Mesenteric fat pad (tissue), 1 donor: ENCODE data around the gene SIGLEC7. TPM values are rescaled to one million over a fixed set of nuclear protein-coding genes. Genes with fewer than 3 reads are reported as not detected.
"Not testable (repeated sequence)": the region's sequence is repeated elsewhere in the genome, so short reads cannot be mapped to it uniquely, and the experiment has no call there.

Source experiments
- DNase-seq: peaks from one replicate; pipeline ENCODE4 v3.0.0-alpha.2; 2020; ENCODE audit warnings: low spot score
- total RNA-seq: library from RNA; stranded (reverse); fragmentation: NEBNext Ultra II Directional; extraction: Animal tissue kit (Norgen Biotek cat#: 25700); gene quantifications from one replicate; pipeline ENCODE4 v1.2.1, GENCODE V29; 2021
- donor health status: DM: yes; HTN: yes; CAD: no.

Gene SIGLEC7
- total RNA-seq, 1 donor from 2014 or later: 8.1 TPM

DNA sequence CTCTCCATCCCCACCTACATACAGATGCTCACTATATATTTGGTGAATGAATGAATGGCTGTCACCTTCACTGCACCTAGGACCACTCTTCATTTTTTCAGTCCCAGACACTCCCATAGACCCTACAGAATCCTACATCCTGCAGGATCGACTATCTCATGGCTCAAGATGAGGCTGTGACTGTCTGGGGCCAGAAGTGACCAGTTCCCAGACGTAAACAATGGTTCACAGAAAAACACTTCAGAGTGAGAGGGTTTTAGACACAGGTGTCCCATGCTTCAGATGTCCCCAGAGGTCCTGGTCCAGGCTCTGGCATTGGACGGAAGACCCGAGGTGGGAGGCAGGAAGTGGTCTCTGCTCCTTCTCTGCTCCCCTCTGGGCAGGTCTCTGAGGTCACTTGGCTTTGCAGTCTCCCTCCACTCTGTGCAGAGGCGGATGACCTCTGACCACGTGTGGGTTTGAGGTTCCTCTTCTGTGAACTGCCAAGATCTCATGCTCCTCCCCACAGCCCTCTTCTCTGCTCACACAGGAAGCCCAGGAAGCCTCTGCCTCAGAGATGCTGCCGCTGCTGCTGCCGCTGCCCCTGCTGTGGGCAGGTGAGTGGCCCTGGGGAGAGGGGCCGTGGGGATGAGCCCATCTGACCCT, 24.9 kb downstream of the SIGLEC7 start:
- DNase-seq: no peak

DNA sequence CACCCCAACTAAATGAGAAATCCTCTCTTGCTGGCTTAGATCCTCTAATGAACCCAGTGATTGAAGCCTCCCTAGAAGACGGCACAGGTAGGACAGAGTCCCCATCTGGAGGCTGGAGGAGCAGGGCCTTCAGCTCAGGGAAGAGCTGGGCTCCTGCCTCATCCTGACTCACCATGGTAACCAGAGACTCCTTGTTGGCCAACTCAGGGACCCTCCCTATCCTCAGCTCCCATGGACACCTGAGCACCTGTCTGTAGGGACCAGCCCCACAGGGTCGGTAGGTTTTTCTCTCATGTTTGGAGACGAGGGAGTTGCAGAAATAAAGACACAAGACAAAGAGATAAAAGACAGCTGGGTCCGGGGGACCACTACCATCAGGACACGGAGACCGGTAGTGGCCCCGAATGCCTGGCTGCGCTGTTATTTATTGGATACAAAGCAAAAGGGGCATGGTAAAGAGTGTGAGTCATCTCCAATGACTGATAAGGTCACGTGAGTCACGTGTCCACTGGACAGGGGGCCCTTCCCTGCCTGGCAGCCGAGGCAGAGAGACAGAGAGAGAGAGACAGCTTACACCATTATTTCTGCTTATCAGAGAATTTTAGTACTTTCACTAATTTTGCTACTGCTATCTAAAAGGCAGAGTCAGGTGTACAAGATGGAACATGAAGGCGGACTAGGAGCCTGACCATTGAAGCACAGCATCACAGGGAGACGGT, 26.6 kb downstream of the SIGLEC7 start:
- no peak for DNase-seq

DNA sequence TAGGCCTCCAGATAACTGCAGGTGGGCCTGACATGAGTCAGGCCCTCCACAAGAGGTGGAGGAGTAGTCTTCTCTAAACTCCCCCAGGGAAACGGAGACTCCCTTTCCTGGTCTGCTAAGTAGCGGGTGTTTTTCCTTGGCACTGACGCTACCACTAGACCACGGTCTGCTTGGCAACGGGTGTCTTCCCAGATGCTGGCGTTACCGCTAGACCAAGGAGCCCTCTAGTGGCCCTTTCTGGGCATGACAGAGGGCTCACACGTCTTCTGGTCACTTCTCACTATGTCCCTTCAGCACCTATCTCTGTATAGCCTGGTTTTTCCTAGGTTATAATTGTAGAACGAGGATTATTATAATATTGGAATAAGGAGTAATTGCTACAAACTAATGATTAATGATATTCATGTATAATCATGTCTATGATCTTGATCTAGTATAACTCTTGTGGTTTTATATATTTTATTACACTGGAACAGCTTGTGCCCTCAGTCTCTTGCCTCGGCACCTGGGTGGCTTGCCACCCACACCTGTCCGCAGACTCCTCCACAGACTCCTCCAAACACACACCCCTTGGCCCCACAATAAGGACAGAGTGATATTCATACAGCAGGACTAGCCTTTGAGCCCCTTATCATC, 27.3 kb downstream of the SIGLEC7 start:
- DNase-seq: not testable (repeated sequence)

DNA sequence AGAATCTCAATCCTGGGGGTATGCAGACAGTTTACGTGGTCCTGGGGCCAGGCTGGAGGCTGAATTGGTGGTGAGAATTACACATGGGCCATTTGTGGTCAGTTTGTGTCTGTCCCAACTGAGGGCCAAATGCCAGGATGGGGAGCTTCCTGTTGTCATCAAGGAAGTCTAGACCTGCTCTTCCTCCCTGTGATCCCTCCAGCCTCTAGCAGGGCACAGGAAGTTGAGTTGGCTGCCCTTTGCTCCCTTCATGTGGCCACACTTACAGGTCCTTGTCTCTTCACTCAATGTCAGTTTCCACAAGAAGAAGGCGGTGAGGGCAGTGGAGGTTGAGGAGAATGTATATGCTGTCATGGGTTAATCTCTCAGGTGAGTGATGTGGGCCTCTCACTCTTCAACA, 30.1 kb downstream of the SIGLEC7 start:
- DNase-seq: no peak

DNA sequence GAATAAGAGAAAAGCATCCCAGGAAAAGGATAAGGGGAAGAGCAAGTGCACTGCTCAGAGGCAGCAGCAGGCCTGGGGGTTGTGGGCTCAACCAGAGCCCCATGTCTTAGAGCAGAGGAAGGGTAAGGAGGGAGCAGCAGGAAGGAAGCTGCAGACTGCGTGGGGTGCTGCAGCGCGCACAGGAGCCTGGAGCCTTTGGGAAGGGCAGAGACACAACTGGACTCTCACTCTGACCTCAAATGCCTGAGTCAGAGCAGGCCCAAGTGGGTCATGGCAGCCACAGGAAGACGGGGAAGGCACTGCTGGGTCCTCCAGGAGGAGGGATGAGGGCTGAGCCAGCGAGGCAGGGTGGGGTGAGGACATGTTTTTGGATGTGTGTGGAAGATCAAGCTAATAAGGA, 31.6 kb downstream of the SIGLEC7 start:
- DNase-seq: no peak

DNA sequence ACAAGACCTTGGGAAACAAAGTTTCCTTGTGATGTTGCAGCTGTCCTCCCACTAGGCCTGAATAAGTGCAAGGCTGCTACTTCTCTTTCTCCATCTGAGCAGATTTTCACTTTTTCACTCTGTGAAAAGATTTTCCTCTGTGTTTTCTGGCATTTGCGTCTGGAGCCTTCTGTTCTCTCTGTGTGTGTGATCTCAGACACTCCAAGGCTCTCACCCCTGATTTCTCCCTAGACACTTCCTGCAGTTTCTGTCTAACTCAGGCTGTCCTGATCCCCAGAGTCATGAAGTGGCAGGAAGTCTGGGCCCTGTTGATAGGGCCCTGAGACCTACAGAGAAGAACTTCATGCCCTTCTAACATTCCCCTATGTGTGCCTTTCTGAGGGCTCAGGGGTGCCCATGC, 37.2 kb downstream of the SIGLEC7 start:
- no peak for DNase-seq

DNA sequence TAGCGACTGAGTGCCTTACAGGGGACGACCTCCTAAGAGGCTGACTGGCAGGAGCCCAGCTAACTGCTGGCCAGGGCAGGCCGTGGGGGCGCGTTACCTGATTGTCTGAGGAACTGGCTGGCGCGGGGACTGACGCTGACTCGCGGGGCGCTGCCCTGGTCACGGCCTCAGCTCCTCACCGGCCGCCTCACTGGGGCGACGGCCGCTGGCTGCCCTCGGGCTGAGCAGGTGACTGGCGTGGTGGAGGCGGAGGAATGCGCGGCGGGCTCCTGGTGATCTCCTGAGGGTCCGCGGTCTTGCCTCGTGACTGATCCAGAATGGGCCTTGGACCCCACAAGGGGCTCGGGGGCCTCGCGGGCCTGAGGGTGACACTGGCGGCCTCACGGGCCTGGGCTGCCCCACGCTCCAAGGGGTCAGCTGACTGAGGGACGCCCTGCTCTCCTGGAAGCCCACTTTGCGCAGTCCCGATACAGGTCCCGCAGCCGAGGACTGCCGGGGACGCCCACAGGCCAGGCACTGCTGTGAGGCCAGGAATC, 39.3 kb downstream of the SIGLEC7 start:
- no peak for DNase-seq

DNA sequence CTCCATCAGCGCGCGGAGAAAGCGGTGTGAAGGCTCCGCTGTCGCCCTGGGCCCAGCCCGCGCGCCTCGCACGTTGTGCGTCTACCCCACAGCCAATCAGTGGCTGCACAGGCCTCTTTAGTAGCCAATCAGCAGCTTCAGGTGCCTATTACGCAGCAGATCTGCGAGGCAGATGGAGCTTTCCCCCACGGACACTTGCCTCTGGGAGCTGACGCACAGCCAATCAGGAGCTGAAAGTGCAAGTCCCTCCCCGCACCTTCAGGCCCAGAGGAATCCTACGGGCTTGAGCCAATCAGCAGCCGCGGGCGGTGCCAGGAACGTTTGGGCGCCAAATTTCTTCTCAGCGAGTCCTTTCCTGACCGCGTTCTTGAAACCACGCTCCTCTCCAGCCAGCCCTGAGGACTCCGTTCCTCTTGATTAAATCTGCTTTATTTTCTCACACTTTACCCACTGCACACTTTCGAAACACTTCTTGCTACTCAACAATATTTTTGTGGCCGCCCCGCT, 39.9 kb downstream of the SIGLEC7 start:
- no peak for DNase-seq

DNA sequence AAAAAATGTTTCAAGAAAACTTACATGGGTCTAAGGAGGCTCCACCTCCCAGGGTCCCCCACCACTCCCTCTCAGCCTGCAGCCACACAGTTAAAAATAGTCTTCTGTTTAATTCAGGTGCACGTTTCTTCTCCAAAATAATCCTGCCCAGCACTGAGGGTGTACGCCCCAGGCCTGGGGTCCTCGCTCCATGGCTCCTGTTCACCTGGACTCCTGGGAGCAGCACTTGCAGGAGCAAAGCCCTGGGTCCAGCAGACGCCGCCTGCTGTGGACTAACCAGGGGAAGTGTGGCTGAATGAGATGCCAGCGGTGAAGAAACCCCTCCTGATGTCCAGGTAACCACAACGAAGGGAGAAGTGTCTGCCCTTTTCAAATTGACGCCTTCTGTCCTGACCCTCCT, 41.5 kb downstream of the SIGLEC7 start:
- DNase-seq: no peak

DNA sequence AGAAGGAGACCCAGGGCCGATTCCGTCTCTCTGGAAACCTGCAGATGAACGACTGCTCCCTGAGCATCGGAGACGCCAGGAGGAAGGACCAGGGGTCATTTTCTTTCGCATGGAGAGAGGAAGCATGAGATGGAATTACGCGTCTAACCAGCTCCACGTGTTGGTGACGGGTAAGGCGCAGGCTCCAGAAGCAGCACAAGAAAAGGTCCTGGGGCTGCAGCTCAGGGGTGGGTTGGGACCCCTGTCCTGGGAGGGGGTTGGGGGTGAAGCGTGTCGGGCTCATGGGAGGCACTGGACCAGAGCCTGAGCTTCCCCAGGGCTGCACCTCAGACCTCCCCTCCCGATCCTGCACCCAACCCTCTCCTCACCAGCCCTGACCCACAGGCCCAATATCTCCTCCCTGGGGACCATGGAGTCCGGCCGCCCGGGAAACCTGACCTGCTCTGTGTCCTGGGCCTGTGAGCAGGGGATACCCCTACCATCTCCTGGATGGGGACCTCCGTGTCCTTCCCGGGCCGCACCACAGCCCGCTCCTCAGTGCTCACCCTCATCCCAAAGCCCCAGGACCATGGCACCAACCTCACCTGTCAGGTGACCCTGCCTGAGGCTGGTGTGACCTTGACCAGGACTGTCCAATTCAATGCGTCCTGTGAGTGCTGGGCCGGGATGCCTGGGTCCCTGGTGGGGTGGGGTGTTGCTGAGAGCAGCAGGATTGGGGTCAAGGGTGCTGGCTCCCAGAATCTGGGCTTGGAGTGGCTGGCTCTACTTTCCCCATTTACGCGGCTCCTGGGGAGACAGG, 43.2 kb downstream of the SIGLEC7 start:
- DNase-seq: no peak

DNA sequence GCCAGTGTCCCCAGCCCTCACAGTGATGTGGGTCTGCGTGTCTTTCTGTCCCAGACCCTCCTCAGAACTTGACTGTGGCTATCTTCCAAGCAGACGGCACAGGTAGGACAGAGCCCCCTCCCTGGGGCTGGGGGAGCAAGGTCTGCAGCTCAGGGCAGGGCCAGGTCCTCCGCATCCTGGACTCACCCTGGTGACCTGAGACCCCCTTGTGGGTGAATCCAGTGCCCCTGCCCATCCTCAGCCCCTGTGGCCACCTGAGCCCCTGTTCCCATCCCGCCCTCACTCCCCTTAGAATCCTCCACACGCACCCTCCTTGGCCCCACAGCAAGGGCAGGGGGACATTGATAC, 43.7 kb downstream of the SIGLEC7 start:
- DNase-seq: no peak

DNA sequence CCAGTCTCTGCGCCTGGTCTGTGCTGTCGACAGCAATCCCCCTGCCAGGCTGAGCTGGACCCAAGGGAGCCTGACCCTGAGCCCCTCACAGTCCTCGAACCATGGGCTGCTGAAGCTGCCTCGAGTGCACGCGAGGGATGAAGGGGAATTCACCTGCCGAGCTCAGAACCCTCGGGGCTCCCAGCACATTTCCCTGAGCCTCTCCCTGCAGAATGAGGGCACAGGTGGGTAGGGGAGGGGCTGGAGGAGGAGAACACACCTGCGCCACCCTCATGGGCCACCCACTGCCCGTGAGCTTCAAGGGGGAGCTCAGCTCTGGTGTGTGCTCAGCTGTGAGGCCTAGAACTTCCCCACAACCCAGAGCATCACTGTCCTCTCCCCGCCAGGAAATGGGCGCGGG, 44.2 kb downstream of the SIGLEC7 start:
- no peak for DNase-seq

DNA sequence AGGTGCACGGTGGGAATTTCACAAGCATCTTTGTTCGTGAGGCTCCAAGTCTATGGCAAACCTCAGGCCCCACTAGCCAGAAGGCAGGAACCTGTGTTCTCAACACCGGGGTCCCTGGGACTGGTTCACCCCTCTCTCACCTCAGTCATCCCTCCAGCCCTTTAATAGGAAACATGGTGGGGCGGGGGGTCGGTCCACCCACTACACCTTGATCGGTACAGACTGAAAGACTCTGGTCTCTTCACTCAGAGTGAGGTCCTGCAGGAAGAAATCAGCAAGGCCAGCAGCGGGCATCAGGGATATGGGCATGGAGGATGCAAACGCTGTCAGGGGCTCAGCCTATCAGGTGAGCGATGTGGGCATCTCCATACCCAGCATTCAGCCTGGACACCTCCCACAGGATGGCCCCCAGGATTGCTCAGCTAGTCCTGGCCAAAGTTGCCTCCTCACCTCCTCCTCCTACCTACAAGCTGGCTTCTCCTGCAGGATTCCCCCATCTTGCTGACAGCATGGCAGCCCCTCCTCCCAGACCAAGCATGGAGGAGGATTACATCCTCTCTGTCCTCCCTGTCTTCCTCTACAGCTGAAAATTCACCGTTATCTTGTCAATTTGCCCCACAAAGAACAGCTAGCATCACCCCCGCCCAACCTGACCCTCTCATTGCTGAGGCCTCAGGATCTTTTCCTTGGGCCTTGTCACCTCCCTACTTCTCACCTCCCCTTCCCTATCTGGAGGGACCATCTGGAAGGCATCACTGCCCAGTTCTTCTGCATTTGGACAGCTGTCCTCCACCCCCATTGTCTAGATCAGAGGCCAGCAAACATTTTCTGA, 45.5 kb downstream of the SIGLEC7 start:
- no peak for DNase-seq

DNA sequence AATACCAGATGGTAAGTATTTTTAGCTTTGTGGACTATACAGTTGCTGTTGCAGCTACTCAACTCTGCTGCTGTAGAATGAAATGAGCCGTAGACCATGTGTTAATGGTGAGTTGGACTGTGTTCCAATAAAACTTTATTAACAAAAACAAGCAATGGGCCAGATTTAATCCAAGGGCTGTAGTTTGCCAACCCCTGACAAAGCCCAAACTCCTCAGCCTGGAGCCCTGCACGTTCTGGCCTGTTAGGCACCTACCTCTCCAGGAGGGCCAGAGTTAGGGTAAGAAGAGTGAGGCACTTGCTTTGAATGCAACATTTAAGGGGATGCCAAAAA, 46.1 kb downstream of the SIGLEC7 start:
- DNase-seq: no peak

DNA sequence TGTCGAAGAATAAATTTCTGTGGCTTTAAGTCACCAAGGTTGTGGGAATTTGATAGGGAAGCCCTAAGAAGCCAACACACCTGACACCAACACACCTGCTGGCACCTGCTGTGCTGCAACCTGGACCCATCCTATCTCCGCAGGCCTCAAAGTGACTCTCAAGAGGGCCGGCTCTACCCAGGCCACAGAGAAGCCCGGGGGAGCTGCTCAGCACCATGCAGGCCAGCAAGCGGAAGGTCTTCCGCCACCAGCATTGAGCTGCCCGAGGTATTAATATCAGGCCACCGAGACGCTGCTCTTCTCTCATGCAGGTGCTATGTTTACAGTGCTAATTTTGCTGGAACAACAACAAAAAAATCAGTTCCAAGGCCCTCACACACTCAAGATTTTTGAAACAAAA, 50.6 kb downstream of the SIGLEC7 start:
- peak; percentile 81 for DNase-seq

DNA sequence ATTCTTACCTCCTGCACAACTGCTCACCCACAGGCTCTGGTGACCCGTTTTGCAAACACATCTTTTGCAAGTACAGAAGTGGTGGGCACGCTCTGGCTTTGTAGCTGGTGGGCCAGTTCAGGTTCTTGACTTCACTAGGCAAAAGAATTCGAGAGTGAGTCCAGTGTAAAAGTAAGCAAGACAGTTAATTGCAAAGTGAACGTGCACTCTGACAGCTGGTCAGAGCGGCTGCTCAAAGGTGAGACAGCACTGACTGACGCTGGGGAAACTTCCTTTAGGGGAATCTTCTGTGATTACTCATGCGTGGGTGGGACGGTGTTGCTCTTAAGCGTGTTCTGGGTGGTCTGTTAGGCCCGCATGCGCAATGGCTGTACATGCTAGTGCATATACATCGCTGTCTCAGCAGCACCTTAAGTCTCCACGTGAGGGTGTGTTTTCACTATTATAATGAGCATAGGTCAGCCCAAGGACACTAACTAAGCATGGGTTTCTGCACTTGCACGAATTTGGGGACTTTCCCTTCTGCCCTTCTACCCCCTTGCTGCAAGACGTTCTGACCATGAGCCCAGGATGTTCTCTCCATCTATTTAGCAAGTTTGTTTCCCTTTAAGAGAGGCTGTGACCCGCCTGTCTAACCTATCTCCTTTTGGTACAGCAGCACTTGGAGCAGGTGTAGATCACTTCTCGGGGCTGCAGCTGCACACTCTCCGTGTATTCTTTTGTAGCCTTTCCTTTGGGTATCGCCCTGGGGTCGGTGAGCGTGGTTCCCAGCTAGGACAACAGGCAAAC, 52.6 kb downstream of the SIGLEC7 start:
- no peak for DNase-seq

DNA sequence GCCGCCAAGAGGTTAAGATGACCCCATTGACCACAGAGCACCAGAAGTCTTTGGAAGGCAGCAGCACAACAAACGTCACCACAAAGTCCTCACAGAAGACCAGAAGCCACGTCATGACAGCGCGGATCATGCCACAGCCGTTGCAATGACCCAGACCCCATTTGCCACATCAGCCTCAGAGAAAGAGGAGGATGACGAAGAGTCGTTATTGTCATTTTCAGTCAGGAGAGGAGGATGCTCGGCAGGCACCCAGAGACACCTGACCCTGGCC, 53.1 kb downstream of the SIGLEC7 start:
- DNase-seq: no peak

DNA sequence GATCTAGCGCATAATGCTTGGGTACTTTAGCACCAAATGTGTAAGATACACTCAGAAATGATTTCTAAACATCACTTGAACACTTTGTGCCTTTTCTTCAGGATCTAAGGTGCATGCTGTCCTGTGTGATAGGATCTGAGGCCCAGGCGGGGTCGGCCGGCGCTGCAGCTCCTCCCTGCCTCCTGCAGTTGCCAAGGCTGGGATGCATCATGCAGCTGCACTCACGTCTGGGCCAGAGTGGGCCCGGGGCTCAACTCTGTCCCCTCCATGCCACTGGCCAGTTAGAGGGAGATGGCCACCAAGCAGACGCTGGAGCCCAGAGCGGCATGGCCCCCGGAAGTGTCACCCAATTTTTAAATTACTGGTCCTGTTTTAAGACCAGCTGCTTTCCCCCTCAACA, 53.5 kb downstream of the SIGLEC7 start:
- no peak for DNase-seq

DNA sequence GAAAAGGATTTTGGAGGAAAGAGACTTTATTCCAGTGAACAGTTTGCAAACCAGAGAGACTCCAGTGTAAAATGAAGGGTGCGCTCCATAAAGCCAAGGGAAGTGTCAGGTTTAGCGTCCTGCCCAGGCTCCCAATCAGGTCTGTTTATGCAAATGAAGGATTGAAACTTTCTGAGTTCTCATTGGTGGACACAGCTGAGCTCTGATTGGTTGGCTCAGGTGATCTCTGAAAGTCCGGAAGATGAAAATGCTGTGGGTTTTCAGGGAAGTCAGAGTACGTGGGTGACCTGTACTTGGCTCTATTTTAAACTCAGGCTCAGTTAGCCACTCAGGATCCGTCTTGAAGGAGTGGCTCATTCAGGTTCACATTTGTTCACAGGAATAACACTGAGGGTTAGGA, 54.1 kb downstream of the SIGLEC7 start:
- no peak for DNase-seq

DNA sequence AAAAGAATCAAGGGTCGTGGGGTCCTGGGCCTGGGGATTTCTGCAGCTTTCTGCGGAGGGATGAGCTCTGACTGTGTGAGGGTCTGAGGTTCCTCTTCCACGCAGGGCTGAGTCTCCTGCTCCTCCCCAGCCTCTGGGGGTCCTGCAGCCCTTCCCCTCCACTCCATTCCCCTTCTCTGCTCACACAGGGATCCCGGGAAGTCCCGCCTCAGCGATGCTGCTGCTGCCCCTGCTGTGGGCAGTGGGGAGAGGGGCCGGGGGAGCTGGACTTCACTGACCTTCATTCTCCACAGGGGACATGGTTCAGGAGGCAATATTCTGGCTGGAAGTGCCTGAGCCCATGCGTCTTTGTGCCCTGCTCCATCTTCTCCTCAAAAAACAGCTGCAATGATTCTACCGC, 56.5 kb downstream of the SIGLEC7 start:
- no peak for DNase-seq
